ENCODE data around the gene VPS37D. TPM values are rescaled to one million over a fixed set of nuclear protein-coding genes. Genes with fewer than 3 reads are reported as not detected.
"Not testable (repeated sequence)": the region's sequence is repeated elsewhere in the genome, so short reads cannot be mapped to it uniquely, and the experiment has no call there.

Gene VPS37D
- total RNA-seq, 1 donor from 2014 or later = 26.1 TPM

- FAIRE-seq (no peak), DNase-seq (ENCODE audit: low spot score in 2 of 2) (peak in 1 of 2 donors; percentile 70)
Observed at GRCh38 chr7:73703757-73704639, 36.4 kb downstream of the VPS37D start.

DNA sequence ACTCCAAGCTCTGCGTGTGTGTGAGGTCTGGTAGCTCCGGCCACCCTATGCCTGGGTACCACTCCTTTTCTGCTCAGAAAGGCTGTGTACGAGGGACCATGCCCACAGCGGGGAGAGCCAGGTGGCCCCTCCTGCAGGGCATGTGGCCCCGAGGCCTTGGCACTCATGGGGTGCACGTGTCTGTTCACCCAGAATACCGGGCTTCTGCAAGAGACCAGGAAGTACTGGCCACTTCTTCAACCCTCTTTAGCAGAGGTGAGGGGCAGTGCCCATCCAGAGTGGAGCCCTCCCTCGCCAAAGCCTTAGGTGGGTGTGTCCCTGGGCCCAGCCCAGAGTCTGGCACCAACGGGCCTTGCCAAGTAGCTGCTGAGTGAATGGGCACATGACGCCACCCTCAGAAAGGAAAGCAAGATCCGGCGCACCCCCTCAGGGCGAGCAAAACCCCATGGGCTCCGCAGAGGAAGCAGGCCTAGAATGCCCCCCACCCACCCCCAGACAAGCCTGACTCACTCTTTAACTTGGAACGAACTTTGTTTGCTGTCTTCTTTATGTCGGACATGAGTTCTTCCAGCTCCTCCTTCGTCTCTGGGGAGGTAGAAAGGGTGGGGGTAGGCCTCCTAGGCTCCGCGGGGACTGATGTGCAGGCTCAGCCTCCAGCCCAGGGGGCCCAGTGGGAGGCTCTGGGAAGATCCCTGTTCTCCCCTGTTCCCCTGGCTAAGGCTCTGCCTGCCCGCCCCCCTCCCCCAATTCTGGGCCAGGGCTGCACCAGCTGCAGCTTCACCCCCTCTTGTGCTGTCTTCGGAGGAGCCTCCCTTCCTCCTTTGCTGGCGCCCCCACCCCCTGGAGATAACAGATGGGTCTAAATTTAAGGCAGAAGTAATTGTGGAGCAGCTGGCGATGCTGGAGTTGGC is 37.3 kb downstream of the VPS37D start:
- no peak for FAIRE-seq
- no peak for DNase-seq (ENCODE audit: low spot score in 2 of 2)

- DNase-seq (ENCODE audit: low spot score in 2 of 2) (no peak), FAIRE-seq (no peak)
Observed at GRCh38 chr7:73705551-73705920, 37.9 kb downstream of the VPS37D start.

- no peak for FAIRE-seq
- no peak for DNase-seq (ENCODE audit: low spot score in 2 of 2)
Observed at GRCh38 chr7:73706126-73707044, 38.8 kb downstream of the VPS37D start.

GRCh38 chr7:73707045-73707631 is 39.5 kb downstream of the VPS37D start:
- FAIRE-seq (no peak), DNase-seq (ENCODE audit: low spot score in 2 of 2) (no peak)

GRCh38 chr7:73708961-73709549 is 41.4 kb downstream of the VPS37D start:
- FAIRE-seq = no peak

GRCh38 chr7:73712773-73713172 is 45.1 kb downstream of the VPS37D start:
- FAIRE-seq = no peak
- DNase-seq (ENCODE audit: low spot score in 2 of 2) = no peak

More at GRCh38 chr7:73708961-73709549, 41.4 kb downstream of the VPS37D start:
- no peak for DNase-seq (ENCODE audit: low spot score in 2 of 2)

DNA sequence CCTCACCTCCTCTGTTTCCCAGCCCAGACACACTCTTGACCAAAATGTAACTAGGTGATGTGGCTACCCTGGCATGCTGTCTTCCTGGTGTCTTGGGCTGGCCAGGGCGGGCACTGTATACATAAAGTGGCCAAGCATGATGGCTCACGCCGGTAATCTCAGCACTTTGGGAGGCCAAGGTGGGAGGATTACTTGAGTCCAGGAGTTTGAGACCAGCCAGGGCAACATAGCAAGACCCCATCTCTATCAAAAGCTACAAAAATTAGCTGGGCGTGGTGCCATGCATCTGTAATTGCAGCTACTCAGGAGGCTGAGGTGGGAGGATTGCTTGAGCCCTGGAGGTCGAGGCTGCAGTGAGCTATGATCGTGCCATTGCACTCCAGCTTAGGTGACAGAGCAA is 45.7 kb downstream of the VPS37D start:
- not testable (repeated sequence) for DNase-seq (ENCODE audit: low spot score in 2 of 2); FAIRE-seq

DNA sequence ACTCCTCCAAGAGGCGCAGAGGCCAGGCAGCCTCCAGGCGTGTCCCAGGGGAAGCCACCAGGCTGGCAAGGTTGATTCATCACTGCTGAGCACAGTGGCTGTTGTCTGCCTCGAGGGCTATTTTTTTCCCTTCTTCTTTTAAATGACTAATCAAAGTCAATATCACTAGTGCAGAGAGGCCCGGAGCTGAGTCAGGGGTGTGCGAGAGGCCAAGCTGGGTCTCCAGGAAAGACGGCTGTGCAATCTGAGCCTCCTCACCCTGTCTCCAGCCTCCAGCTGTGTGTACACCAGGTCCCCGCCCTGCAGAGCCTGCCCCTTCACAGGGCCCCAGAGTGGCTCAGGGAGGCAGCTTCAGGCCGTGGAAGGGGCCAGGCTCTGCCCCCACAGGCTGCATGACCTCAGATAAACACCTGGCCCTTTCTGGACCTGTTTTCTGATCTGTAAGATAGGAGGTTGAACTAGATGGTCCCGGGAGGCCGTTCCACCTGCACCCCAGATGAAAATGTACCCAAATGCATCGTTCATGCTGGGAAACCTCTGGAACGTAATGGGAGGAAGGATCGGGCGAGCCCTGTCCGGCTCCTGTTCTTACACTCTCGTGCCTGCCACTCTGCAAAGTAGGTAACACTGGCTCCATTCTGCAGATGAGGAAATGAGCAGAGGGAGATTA is 48.2 kb downstream of the VPS37D start:
- DNase-seq (ENCODE audit: low spot score in 2 of 2) (no peak), FAIRE-seq (no peak)

DNA sequence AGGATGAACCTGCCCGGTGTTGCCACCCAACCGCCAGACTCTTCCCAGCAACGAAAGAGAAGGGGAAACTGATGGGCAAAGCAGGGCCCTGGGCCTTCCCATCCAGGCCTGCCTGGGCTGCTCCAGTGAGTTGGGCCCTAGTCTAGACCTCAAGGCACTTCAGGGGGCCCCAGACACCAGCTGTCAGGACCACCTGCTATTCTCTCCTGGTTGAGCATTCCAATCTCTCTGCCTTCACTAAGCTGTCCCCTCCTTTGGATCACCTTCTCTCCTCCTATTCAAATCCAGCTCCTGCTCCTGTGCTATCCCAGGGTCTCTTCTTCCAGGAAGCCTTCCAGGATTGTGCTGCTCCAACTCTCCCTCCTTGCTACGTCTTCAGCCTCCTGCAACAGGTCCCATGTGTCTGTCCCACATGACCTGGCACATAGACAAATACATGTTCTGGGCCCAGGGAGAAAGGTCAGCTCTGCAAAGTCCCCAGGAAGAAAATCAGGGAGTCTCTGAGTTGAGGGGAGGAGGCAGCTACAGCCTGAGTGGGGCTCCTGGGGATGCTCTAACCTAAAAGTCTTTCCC is 48.8 kb downstream of the VPS37D start:
- FAIRE-seq = no peak
- no peak for DNase-seq (ENCODE audit: low spot score in 2 of 2)

GRCh38 chr7:73717025-73717807 is 49.6 kb downstream of the VPS37D start:
- DNase-seq (ENCODE audit: low spot score in 2 of 2) = no peak
- FAIRE-seq = no peak

DNA sequence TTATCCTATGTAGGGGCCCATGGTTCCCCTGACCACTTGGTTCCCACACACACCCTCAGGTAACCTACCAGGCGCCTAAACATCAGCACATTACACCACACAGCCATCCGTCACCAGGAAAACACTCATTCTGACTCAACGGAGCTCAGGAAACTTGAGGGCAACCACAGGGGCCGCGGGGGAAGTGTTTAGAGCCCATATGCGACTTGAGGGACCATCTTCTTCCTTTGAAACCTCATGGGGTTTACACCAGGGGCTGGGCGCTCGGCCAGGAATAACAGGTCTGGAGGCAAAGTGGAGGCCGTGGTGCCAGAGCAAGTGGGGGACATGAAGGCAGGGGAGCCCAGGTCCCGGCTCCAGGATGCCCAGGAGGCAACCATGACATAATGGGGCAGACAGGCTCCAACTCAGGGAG is 50.4 kb downstream of the VPS37D start:
- DNase-seq (ENCODE audit: low spot score in 2 of 2) (no peak), FAIRE-seq (no peak)

DNA sequence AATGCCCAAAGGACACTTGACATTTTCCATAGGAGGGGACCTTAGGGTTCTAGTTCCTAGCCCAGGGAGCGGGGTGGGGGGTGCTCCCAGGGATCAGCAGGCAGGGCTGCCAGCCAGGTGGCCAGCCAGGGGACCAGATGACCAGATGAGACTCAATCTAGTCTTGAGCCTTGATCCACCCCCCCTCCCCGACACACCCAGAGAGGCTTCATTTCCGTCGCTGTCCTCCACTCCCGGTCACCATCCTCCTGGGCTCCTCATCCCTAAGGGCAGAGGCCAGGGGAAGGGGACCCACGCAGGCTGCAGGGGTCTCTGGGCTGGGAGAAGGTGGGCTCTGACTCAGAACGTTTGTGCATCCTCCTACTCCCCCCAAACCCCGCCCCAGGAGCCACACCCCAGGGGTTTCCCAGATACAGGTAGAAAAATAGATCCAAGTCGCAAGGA is 50.8 kb downstream of the VPS37D start:
- FAIRE-seq = no peak

GRCh38 chr7:73718905-73719805 is 51.5 kb downstream of the VPS37D start, which contains the start of gene STX1A:
STX1A (minus strand) TSS chr7:73719669; CDS start chr7:73719631, 38 bp downstream.
- FAIRE-seq = no peak
- DNase-seq (ENCODE audit: low spot score in 2 of 2) = peak; percentile 91 to 94

More for the DNA sequence above, 50.8 kb downstream of the VPS37D start:
- no peak for DNase-seq (ENCODE audit: low spot score in 2 of 2)

DNA sequence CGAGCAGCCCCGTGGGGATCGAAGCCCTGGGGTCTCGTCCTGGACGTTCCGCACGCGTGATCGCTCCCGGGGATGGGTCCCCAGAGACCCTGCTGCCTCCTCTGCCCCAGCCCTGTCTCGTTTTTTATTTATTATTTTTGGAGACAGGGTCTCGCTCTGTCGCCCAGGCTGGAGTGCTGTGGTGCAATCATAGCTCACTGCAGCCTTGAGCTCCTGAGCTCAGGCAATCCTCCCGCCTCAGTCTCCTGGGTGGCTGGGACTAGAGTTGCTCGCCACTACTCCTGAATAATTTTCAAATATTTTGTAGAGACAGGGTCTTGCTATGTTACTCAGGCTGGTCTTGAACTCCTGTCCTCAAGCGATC is 52.2 kb downstream of the VPS37D start:
- FAIRE-seq = no peak
- DNase-seq (ENCODE audit: low spot score in 2 of 2) = no peak

GRCh38 chr7:73720443-73720842 is 52.8 kb downstream of the VPS37D start:
- DNase-seq (ENCODE audit: low spot score in 2 of 2); FAIRE-seq: not testable (repeated sequence)

Measured in frontal cortex (tissue), 4 donors.